ENCODE measurements around the gene PPP2R5C. TPM values are rescaled to one million over a fixed set of nuclear protein-coding genes. Genes with fewer than 3 reads are reported as not detected.
A peak's percentile ranks its signal among the peaks of the same experiment; 100 is the strongest.

Gene PPP2R5C
- total RNA-seq, 1 donor from 2014 or later = 63.5 TPM

- no peak for DNase-seq (ENCODE audit: low read depth)
- no peak for TF ChIP-seq CTCF (conservative IDR thresholded peaks at IDR 0.05; ENCODE audit: low read depth, low read length)
- no peak overlapping the region for H3K4me3 ChIP-seq (ENCODE audit: low read depth, low read length)
Measured at GRCh38 chr14:101884089-101884933, 122.8 kb downstream of the PPP2R5C start.

- no peak overlapping the region for H3K4me3 ChIP-seq (ENCODE audit: low read depth, low read length)
- no peak for DNase-seq (ENCODE audit: low read depth)
- no peak for TF ChIP-seq CTCF (conservative IDR thresholded peaks at IDR 0.05; ENCODE audit: low read depth, low read length)
Measured at GRCh38 chr14:101884934-101885576, 123.5 kb downstream of the PPP2R5C start.

- no peak for TF ChIP-seq CTCF (conservative IDR thresholded peaks at IDR 0.05; ENCODE audit: low read depth, low read length)
- DNase-seq (ENCODE audit: low read depth) = no peak
- no peak overlapping the region for H3K4me3 ChIP-seq (ENCODE audit: low read depth, low read length)
Measured at GRCh38 chr14:101887219-101887618, 125.7 kb downstream of the PPP2R5C start.

- no peak for DNase-seq (ENCODE audit: low read depth)
- H3K4me3 ChIP-seq (ENCODE audit: low read depth, low read length) = no peak overlapping the region
- TF ChIP-seq CTCF (conservative IDR thresholded peaks at IDR 0.05; ENCODE audit: low read depth, low read length) = no peak
Measured at GRCh38 chr14:101888182-101888581, 126.7 kb downstream of the PPP2R5C start.

- no peak for TF ChIP-seq CTCF (conservative IDR thresholded peaks at IDR 0.05; ENCODE audit: low read depth, low read length)
- no peak overlapping the region for H3K4me3 ChIP-seq (ENCODE audit: low read depth, low read length)
- DNase-seq (ENCODE audit: low read depth) = no peak
Measured at GRCh38 chr14:101889366-101889765, 127.9 kb downstream of the PPP2R5C start.

GRCh38 chr14:101889898-101890297 lies 128.4 kb downstream of the PPP2R5C start:
- peak; percentile 36 for TF ChIP-seq CTCF (conservative IDR thresholded peaks at IDR 0.05; ENCODE audit: low read depth, low read length)
- no peak for DNase-seq (ENCODE audit: low read depth)
- H3K4me3 ChIP-seq (ENCODE audit: low read depth, low read length) = no peak overlapping the region

All from epithelial cell of proximal tubule (primary cell).